CD4-positive, alpha-beta T cell (primary cell): ENCODE data around the gene KIAA0825. TPM values are rescaled to one million over a fixed set of nuclear protein-coding genes. Genes with fewer than 3 reads are reported as not detected.

ENCODE experiments used
- ATAC-seq: fragments of 200-7000 bp; cut with Tn5 transposase; one replicate; pipeline ENCODE4 v1.10.0; 2022; ENCODE audit warnings: mild to moderate bottlenecking; ENCODE audit not compliant: poor library complexity
- CTCF ChIA-PET: fragments of 350-600 bp; sonication (Branson Sonifier 250); formaldehyde crosslinking; loops from one replicate; lab custom pipeline; 2021; ENCODE audit warnings: antibody characterized with exemption, inconsistent platforms; lab: Charles Lee
- POLR2A ChIA-PET: fragments of 350-600 bp; sonication (Branson Sonifier 250); formaldehyde crosslinking; loops from one replicate; lab custom pipeline; 2021; ENCODE audit warnings: antibody characterized with exemption, inconsistent platforms; lab: Charles Lee
- DNase-seq, 14 experiments: peaks; one replicate each; pipeline ENCODE4 v3.0.0-alpha.2; 2013 to 2020; ENCODE audit warnings: mixed read lengths in 2 of 14
- H3K27ac ChIP-seq, 2 donors: one replicate each; pipeline versions ENCODE4 v1.5.1 to v1.7.0; 2013; ENCODE audit warnings: low read length in 2 of 2, low read depth in 1 of 2, mild to moderate bottlenecking in 1 of 2
- H3K27me3 ChIP-seq, 2 experiments: 1 replicate in 1 of 2; 2 replicates in 1 of 2; pipeline versions ENCODE4 v1.6.1 to v1.7.0; 2013; ENCODE audit warnings: low read length in 2 of 2, control low read depth in 1 of 2, mild to moderate bottlenecking in 1 of 2, moderate library complexity in 1 of 2; ENCODE audit not compliant: insufficient read depth in 2 of 2, control insufficient read depth in 1 of 2
- H3K36me3 ChIP-seq: one replicate; pipeline ENCODE4 v1.6.1; 2013; ENCODE audit warnings: low read length, control low read depth; ENCODE audit not compliant: insufficient read depth
- H3K4me1 ChIP-seq: one replicate; pipeline ENCODE4 v1.6.1; 2013; ENCODE audit warnings: low read length, control low read depth; ENCODE audit not compliant: insufficient read depth
- H3K4me3 ChIP-seq: one replicate; pipeline ENCODE4 v1.5.1; 2013; ENCODE audit warnings: mild to moderate bottlenecking, low read length, moderate library complexity
- H3K9me3 ChIP-seq, 2 experiments: 1 replicate in 1 of 2; 2 replicates in 1 of 2; pipeline versions ENCODE4 v1.6.1 to v1.7.0; 2013; ENCODE audit warnings: low read length in 2 of 2, mild to moderate bottlenecking in 2 of 2, control low read depth in 1 of 2, moderate library complexity in 1 of 2; ENCODE audit not compliant: control insufficient read depth in 1 of 2, insufficient read depth in 1 of 2
- H3K27ac Mint-ChIP-seq: one replicate; pipeline ENCODE4 v1.8.0; 2020; ENCODE audit warnings: mixed read lengths
- H3K27me3 Mint-ChIP-seq: one replicate; pipeline ENCODE4 v1.8.0; 2021; ENCODE audit warnings: mixed read lengths
- H3K36me3 Mint-ChIP-seq: one replicate; pipeline ENCODE4 v1.8.0; 2021; ENCODE audit warnings: low read depth, mixed read lengths
- H3K4me1 Mint-ChIP-seq: one replicate; pipeline ENCODE4 v1.8.0; 2021; ENCODE audit warnings: low read depth, mixed read lengths
- H3K4me3 Mint-ChIP-seq: one replicate; pipeline ENCODE4 v1.8.0; 2020; ENCODE audit warnings: mild to moderate bottlenecking, mixed read lengths
- H3K9me3 Mint-ChIP-seq: one replicate; pipeline ENCODE4 v1.8.0; 2020; ENCODE audit warnings: mixed read lengths
- intact Hi-C, 2 experiments: fragments of 100-400 bp; cut with DNase I in 1 of 2; cut with micrococcal nuclease in 1 of 2; formaldehyde crosslinking; loops; one replicate each; pipeline versions ENCODE4 v1.15.1 to v1.9.0; 2023 to 2025; cut with DNase I, micrococcal nuclease
- total RNA-seq, 174 experiments: library from RNA in 2 of 174; stranded (reverse) in 2 of 174; gene quantifications; one replicate each; pipeline ENCODE4 v1.2.3 and lab custom pipeline; 2021 to 2026
- TF ChIP-seq, protein P1 (sequence below): fragments of 200-600 bp; IDR thresholded peaks from one replicate; pipeline ENCODE4 v1.8.0; 2022; ENCODE audit warnings: antibody characterized with exemption, mild to moderate bottlenecking

Gene KIAA0825
- total RNA-seq, 2 experiments from 2014 or later: 1.5 to 1.6 TPM

- H3K36me3 Mint-ChIP-seq: peaks cover 7% of the 10 kb centered on the region
- no peaks in the 10 kb centered on the region for H3K9me3 Mint-ChIP-seq
- ChIA-PET POLR2A (no interaction called here), CTCF (interaction anchor here (1.5 kb wide), 1 partner anchor 14 kb away, joined by 3 read pairs; no protein-coding TSS in a partner anchor)
- Histone ChIP-seq H3K4me3 (no peak overlapping the region), H3K4me1 (no peaks in the 10 kb centered on the region), H3K36me3 (no peaks in the 10 kb centered on the region), H3K27me3 (no peaks in the 10 kb centered on the region), H3K9me3 (no peaks in the 10 kb centered on the region), H3K27ac (no peak overlapping the region)
- H3K4me1 Mint-ChIP-seq: no peaks in the 10 kb centered on the region
- ATAC-seq: no peak
- no peak overlapping the region for H3K27ac Mint-ChIP-seq
- intact Hi-C loops: no loop called here
- TF ChIP-seq, protein P1, sequence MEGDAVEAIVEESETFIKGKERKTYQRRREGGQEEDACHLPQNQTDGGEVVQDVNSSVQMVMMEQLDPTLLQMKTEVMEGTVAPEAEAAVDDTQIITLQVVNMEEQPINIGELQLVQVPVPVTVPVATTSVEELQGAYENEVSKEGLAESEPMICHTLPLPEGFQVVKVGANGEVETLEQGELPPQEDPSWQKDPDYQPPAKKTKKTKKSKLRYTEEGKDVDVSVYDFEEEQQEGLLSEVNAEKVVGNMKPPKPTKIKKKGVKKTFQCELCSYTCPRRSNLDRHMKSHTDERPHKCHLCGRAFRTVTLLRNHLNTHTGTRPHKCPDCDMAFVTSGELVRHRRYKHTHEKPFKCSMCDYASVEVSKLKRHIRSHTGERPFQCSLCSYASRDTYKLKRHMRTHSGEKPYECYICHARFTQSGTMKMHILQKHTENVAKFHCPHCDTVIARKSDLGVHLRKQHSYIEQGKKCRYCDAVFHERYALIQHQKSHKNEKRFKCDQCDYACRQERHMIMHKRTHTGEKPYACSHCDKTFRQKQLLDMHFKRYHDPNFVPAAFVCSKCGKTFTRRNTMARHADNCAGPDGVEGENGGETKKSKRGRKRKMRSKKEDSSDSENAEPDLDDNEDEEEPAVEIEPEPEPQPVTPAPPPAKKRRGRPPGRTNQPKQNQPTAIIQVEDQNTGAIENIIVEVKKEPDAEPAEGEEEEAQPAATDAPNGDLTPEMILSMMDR: no peak
- no peak overlapping the region for H3K4me3 Mint-ChIP-seq
- no peaks in the 10 kb centered on the region for H3K27me3 Mint-ChIP-seq
- DNase-seq: no peak
These were observed 282.5 kb downstream of the KIAA0825 start for GRCh38 chr5:94335936-94336335.

DNA sequence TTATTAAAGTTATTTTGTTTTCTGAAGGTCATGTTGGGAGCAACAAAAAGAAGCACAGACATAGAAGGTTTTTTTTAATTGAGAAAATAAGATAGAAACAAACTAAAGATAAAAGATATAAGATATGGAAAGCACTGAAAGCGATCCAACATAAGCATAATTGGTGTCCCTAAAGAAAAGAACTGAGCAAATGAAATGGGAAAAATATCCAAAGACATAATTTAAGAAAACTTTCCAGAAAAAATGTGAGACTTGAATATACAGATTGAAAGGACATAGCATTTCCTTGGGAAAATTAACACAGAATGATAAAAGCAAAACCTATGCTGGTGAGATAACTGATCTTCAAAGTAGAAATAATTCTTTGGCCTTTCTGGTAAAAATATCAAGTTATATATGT lies 289.3 kb downstream of the KIAA0825 start:
- CTCF ChIA-PET: no interaction called here
- Mint-ChIP-seq H3K9me3 (peaks cover 5% of the 10 kb centered on the region), H3K4me3 (no peak overlapping the region), H3K27ac (no peak overlapping the region), H3K4me1 (no peaks in the 10 kb centered on the region), H3K27me3 (no peaks in the 10 kb centered on the region), H3K36me3 (peaks cover 7% of the 10 kb centered on the region)
- intact Hi-C loops: no loop called here
- H3K4me1 ChIP-seq: no peaks in the 10 kb centered on the region
- TF ChIP-seq, protein P1: no peak
- H3K36me3 ChIP-seq: no peaks in the 10 kb centered on the region
- DNase-seq (no peak), ATAC-seq (no peak)
- no peak overlapping the region for H3K4me3 ChIP-seq
- H3K27ac ChIP-seq: no peak overlapping the region
- POLR2A ChIA-PET: no interaction called here
- H3K27me3 ChIP-seq: no peaks in the 10 kb centered on the region
- peaks cover 0 to 10% of the 10 kb centered on the region in 2 experiments for H3K9me3 ChIP-seq

DNA sequence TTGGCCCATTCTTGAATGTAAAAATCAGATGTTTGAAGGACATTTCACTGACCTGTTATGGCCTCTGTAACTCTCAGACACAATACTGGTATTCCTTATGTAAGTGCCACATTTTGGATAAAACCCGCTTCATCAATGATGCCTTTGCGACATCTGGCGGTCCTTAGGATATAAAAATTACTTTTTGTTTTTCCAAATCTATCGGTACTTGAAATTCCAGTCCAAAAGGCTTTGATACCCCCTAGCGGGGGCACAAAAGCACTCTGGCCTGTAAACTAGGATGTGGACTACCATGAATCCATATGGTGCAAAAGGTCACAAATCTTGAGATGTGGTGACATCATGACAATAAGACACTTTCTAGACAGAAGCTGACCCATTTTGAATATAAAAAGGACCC lies 291.8 kb downstream of the KIAA0825 start:
- peaks cover 0 to 10% of the 10 kb centered on the region in 2 experiments for H3K9me3 ChIP-seq
- Mint-ChIP-seq H3K4me3 (no peak overlapping the region), H3K27ac (no peak overlapping the region), H3K36me3 (no peaks in the 10 kb centered on the region), H3K9me3 (peaks cover 5% of the 10 kb centered on the region), H3K27me3 (no peaks in the 10 kb centered on the region), H3K4me1 (no peaks in the 10 kb centered on the region)
- H3K4me1 ChIP-seq: no peaks in the 10 kb centered on the region
- H3K27ac ChIP-seq: no peak overlapping the region
- ATAC-seq: no peak
- DNase-seq: no peak
- ChIA-PET CTCF (no interaction called here), POLR2A (no interaction called here)
- no peak overlapping the region for H3K4me3 ChIP-seq
- H3K36me3 ChIP-seq: no peaks in the 10 kb centered on the region
- H3K27me3 ChIP-seq: no peaks in the 10 kb centered on the region
- TF ChIP-seq, protein P1: no peak
- intact Hi-C loops: no loop called here
